ELR (cell line): ENCODE data around the gene PLN.

Experiments used
- DNase-seq: peaks from one replicate; pipeline ENCODE4 v3.0.0-alpha.2; 2015; ENCODE audit warnings: low read depth

PLN gene

GRCh38 chr6:118537574-118537973 lies 10.5 kb upstream of the PLN start:
- DNase-seq: no peak

GRCh38 chr6:118542184-118542952 lies 5.7 kb upstream of the PLN start:
- peak; percentile 71 for DNase-seq

DNA sequence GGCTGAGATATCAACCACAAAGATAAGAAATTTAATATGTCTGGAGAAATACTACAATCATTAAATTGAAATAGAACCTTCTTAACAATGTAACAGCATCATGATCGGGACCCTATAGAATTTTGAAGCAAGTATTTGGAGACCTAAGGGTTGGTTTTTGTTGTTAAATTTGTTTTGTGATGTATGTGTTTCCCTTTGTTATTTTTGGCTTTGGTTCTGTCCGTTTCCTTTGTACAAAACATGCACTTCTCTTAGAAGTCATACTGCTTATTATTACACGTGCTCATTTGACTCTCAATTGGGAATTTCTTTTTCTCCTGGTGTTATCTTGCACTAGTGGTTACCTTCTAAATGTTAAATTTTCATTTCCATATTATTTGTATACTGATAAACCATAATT lies 4.0 kb upstream of the PLN start:
- no peak for DNase-seq

DNA sequence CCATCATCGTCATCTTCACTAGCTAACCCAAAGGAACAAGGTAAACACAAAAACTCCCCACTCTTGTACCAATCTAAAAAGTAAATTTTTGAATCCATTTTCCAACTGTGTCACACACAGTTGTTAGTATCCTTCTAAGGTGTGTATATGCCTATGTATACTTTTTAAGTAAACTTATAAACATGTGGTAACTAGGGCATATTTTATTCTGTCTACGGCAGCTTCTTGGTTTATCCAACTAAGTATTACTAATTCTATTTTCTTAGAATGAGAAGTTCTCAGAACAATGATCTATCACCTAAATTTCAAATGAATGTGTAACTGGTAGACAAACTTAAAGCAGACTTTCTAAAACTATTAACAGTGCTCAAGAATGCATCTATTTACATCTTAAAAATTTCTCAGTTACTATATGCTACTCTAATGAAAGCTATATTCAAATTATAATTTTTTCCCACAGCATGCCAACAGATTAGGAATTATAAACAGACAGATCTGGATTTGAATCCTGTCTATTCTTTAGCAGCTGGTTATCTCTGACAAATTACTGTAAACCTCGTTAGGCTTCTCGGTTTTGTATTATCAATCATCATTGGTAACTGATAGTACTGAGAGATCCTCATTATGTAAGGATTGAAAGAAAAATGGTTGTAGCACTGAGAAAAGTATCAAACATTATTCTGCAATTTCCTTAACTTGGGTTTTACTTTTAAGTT lies 1.8 kb upstream of the PLN start:
- DNase-seq: no peak

DNA sequence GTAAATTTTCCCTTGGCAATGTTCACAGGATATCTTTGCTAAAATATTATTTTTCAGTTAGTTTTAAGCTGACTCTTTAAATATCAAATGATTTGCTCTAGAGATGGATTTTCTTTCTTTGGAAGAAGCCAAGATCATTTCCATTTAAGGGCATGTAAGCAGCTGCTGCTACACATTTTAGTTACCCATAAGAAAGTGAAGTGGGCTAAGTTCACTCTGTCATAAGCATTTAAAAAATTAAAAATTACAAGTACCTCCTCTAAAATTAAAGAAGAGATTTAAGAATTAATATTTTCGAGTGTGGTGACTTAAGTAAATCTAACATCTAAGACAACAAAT lies 1.2 kb upstream of the PLN start:
- DNase-seq: no peak

- no peak for DNase-seq
Measured at GRCh38 chr6:118548613-118549012, 517 bp downstream of the PLN start.

GRCh38 chr6:118551063-118552053 lies 3.3 kb downstream of the PLN start:
- DNase-seq: peak; percentile 77

GRCh38 chr6:118553132-118553531 lies 5.0 kb downstream of the PLN start:
- no peak for DNase-seq

- no peak for DNase-seq
Measured at GRCh38 chr6:118554698-118555097, 6.6 kb downstream of the PLN start.

GRCh38 chr6:118558464-118559217 lies 10.5 kb downstream of the PLN start:
- no peak for DNase-seq

GRCh38 chr6:118559659-118560058 lies 11.6 kb downstream of the PLN start:
- peak; percentile 46 for DNase-seq

DNA sequence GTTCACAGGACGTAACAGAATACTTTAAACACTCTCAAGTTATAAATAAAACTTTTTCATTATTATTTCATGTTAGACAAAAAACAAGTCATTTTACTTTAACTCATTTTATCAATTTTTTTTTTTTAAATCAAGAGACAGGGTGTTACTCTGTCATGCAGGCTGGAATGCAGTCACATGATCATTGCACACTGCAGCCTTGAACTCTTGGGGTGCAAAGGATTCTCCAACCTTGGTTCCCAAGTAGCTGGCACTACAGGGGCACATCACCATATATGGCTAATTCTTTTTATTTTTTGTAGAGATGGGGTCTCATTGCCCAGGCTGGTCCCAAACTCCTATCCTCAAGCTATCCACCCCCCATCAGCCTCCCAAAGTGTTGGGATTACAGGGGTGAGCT lies 14.2 kb downstream of the PLN start:
- DNase-seq: no peak

DNA sequence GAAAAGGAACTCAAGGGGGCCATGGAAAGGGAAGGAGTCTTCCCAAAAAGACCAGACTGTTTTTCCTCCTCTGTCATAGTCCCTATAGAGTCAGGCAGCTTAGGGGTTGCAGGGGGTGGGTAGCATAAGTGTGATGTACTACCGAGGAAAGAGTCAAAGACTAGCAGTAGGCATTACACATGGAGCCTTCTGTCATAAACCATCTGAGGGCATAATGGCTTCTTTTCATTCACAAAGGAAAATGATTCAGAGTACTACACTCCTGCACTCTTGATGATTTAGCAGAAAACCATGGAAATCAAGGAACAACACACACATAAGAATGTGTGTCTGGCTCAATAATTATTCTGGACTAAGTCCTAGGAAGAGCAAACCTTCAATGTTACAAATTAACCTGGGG lies 14.9 kb downstream of the PLN start:
- DNase-seq: peak; percentile 40

- DNase-seq: peak; percentile 41
Measured at GRCh38 chr6:118565311-118565960, 17.3 kb downstream of the PLN start.

- DNase-seq: no peak
Measured at GRCh38 chr6:118567974-118568373, 19.9 kb downstream of the PLN start.

GRCh38 chr6:118569498-118569897 lies 21.4 kb downstream of the PLN start:
- DNase-seq: no peak

DNA sequence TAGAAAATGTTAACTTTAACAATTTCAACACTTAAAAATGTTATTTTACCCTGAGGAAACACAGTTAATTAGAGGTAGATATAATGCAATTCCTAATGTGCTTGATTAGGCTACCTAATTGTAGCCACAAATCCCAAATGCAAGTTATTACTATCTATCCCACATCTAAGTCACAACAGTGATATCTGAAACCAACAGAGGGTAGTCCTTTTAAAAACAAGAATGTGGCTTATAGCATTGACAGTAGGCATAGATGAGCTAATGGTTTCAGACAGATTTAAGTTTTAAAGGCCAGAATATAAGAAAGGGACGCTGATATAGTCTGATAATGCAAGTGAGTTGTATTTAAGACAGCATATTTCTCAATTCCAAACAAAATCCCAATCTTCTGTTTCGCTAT lies 23.0 kb downstream of the PLN start:
- no peak for DNase-seq

- DNase-seq: no peak
Measured at GRCh38 chr6:118574051-118574865, 26.2 kb downstream of the PLN start.

DNA sequence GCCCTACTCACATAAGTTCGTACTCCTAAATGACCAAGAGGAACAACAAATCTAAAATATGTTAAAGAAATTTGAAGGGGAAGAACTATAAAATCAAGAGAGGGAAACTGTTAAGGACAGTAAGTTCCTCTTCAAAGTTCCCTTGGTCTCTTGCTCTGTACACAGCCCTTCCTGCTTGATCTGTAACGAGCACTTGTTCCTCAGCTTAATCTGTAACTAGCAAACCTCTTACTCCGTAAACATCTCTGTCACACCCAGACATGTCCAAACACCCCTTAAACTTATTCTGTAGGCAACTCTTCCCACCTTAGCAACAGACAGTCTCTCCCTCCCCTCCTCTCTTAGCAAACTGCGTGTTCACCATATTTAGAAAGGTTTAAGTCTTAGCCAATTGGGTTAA lies 29.9 kb downstream of the PLN start:
- no peak for DNase-seq

DNA sequence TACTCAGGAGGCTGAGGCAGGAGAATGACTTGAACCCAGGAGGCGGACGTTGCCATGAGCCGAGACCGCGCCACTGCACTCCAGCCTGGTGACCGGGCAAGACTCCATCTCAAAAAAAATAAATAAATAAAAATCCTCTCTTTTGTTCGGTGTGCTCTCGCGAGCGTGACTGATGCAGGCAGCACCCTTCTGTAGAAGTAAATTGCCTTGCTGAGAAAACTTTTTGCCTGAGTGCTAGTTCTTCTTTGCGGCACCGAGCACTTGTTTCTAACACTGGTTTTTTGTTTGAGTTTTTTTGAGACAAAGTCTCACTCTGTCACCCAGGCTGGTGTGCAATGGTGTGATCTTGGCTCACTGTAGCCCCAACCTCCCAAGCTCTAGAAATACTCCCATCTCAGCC lies 30.5 kb downstream of the PLN start:
- DNase-seq: no peak
